SU-DHL-6 (cell line): ENCODE data around the gene CBFA2T3.

ENCODE experiments used
- H2AFZ ChIP-seq: fragments of 200-600 bp; sonication (generic); 2 replicates; pipeline ENCODE4 v1.6.1; 2014; ENCODE audit warnings: low read depth, mild to moderate bottlenecking, moderate library complexity, mixed read lengths, antibody characterized with exemption, low read length; ENCODE audit not compliant: severe bottlenecking
- H3F3A ChIP-seq: fragments of 200-600 bp; shearing (Covaris generic); 2 replicates; pipeline ENCODE4 v1.6.0; 2016; ENCODE audit warnings: antibody characterized with exemption, mild to moderate bottlenecking; ENCODE audit not compliant: insufficient read depth
- H3K27ac ChIP-seq: fragments of 200-600 bp; sonication (generic); 2 replicates; pipeline ENCODE4 v1.5.1; 2016; ENCODE audit warnings: low read depth, mild to moderate bottlenecking, low read length, moderate library complexity, mixed read lengths
- H3K27me3 ChIP-seq: fragments of 200-600 bp; sonication (generic), shearing (Covaris generic); 2 replicates; pipeline ENCODE4 v1.6.0; 2014; ENCODE audit warnings: mild to moderate bottlenecking, low read length
- H3K36me3 ChIP-seq: fragments of 200-600 bp; sonication (generic); 2 replicates; pipeline ENCODE4 v1.6.1; 2014; ENCODE audit warnings: mild to moderate bottlenecking, low read length, mixed read lengths
- H3K4me2 ChIP-seq: fragments of 300-600, 200-600 bp; shearing (Covaris generic), sonication (generic); 2 replicates; pipeline ENCODE4 v1.6.0; 2014; ENCODE audit warnings: low read length, low read depth, mild to moderate bottlenecking; ENCODE audit not compliant: poor library complexity, severe bottlenecking
- H3K4me3 ChIP-seq: fragments of 200-600 bp; sonication (generic); 2 replicates; pipeline ENCODE4 v1.5.1; 2014; ENCODE audit warnings: antibody characterized with exemption, low read length, mild to moderate bottlenecking, mixed read lengths; ENCODE audit not compliant: insufficient read depth, poor library complexity, severe bottlenecking
- H3K79me2 ChIP-seq: fragments of 200-600 bp; sonication (generic); 2 replicates; pipeline ENCODE4 v1.6.1; 2014; ENCODE audit warnings: mild to moderate bottlenecking, low read length, moderate library complexity; ENCODE audit not compliant: insufficient read depth
- H3K9ac ChIP-seq: fragments of 200-600 bp; sonication (generic); 2 replicates; pipeline ENCODE4 v1.7.0; 2014; ENCODE audit warnings: mild to moderate bottlenecking, low read length
- H3K9me2 ChIP-seq: fragments of 200-600 bp; sonication (generic); replicated peaks from 2 replicates; pipeline ENCODE4 v1.6.1; 2014; ENCODE audit warnings: low read length; ENCODE audit not compliant: insufficient read depth
- H3K9me3 ChIP-seq: fragments of 200-600 bp; sonication (generic); 2 replicates; pipeline ENCODE4 v1.6.1; 2014; ENCODE audit warnings: low read length, mixed read lengths; ENCODE audit not compliant: insufficient read depth
- H4K20me1 ChIP-seq: fragments of 200-600 bp; sonication (generic); 2 replicates; pipeline ENCODE4 v1.6.1; 2014; ENCODE audit warnings: low read depth, mild to moderate bottlenecking, antibody characterized with exemption, low read length, moderate library complexity, mixed read lengths
- EZH2phosphoT487 ChIP-seq: fragments of 200-600 bp; sonication (generic), shearing (Covaris generic); conservative IDR thresholded peaks from 2 replicates; pipeline ENCODE4 v1.6.1; 2018; ENCODE audit warnings: mild to moderate bottlenecking, antibody characterized with exemption, low read length, moderate library complexity, mixed read lengths
- TF ChIP-seq, protein P1 (sequence below): fragments of 200-600 bp; sonication (generic); IDR thresholded peaks from one replicate; pipeline ENCODE4 v1.5.1; 2017; ENCODE audit warnings: antibody characterized with exemption, mild to moderate bottlenecking, low read length, moderate library complexity; ENCODE audit not compliant: insufficient read depth, poor library complexity, severe bottlenecking

Gene CBFA2T3

DNA sequence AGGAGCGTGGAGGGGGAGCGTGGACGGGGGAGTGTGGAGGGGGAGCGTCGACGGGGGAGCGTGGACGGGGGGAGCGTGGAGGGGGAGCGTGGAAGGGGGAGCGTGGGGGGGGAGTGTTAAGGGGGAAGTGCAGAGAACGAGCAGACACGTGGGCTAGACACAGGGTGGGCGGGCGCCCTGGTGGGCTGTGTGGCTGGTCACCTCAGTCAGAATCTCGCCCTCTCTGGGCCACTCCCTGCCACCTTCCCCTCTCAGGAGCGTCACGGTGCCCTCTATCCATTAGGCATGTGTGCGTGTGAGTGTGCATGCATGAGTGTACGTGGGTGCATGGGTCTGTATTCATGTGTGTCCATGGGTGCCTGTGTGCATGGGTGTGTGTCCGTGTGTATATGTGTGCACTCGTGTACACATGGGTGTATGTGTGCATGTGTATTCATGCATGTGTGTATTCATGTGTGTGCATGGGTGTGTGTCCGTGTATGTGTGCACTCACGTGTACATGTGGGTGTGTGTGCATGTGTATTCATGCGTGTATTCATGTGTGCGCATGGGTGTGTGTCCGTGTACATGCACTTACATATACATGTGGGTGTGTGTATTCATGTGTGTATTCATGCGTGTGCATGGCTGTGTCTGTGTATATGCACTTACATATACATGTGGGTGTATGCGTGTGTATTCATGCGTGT is 61.2 kb downstream of the CBFA2T3 start:
- H3F3A ChIP-seq: no peaks in the 10 kb centered on the region
- H3K4me3 ChIP-seq: no peak overlapping the region
- H3K9me3 ChIP-seq: no peaks in the 10 kb centered on the region
- H3K27ac ChIP-seq: no peak overlapping the region
- H3K9me2 ChIP-seq: no peaks in the 10 kb centered on the region
- no peak overlapping the region for H3K4me2 ChIP-seq
- no peaks in the 10 kb centered on the region for H3K27me3 ChIP-seq
- no peak overlapping the region for H2AFZ ChIP-seq
- TF ChIP-seq, protein P1, sequence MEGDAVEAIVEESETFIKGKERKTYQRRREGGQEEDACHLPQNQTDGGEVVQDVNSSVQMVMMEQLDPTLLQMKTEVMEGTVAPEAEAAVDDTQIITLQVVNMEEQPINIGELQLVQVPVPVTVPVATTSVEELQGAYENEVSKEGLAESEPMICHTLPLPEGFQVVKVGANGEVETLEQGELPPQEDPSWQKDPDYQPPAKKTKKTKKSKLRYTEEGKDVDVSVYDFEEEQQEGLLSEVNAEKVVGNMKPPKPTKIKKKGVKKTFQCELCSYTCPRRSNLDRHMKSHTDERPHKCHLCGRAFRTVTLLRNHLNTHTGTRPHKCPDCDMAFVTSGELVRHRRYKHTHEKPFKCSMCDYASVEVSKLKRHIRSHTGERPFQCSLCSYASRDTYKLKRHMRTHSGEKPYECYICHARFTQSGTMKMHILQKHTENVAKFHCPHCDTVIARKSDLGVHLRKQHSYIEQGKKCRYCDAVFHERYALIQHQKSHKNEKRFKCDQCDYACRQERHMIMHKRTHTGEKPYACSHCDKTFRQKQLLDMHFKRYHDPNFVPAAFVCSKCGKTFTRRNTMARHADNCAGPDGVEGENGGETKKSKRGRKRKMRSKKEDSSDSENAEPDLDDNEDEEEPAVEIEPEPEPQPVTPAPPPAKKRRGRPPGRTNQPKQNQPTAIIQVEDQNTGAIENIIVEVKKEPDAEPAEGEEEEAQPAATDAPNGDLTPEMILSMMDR: no peak
- no peak for TF ChIP-seq EZH2phosphoT487
- H3K36me3 ChIP-seq: 0 out of 2 replicates have a peak, but pooled peaks cover 5% of the 10 kb centered on the region
- peaks cover 92% of the 10 kb centered on the region for H3K79me2 ChIP-seq
- peaks cover 31% of the 10 kb centered on the region; the same call in 1 of the 2 replicates for H4K20me1 ChIP-seq
- no peak overlapping the region for H3K9ac ChIP-seq

DNA sequence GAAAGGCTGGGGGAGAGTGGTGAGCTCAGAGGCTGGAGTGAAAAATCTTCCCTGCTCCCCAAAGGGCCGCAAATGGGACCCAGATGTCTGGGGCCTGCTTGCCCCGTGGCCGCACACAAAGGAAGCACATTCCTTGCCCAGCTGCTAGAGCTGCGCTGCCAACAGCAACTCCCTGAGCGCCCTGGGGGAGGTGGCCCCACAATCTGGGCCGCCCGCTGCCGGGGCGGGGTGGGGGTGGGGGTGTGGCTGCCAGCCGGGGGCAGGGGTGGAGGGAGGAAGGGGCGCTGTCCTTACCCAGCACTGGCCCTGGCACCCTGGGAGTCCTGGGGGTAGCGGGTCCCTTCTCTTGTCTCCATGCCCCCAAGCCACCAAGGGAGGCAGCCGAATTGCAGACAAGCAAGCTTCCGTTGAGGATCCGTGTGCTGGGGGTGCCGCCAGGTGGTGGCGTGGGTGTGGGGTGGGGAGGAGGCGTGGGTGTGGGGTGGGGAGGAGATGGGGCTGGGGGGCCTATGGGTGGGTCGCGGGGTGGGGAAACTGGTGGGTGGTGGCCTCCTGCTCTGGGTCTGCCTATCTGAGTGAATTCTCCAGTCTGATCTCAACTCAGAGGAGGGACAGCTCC is 62.1 kb downstream of the CBFA2T3 start:
- Histone ChIP-seq H3K79me2 (peaks cover 92% of the 10 kb centered on the region), H3K4me2 (no peak overlapping the region), H3K9me2 (no peaks in the 10 kb centered on the region), H3K36me3 (0 out of 2 replicates have a peak, but pooled peaks cover 5% of the 10 kb centered on the region), H3K27ac (no peak overlapping the region), H3K9ac (no peak overlapping the region), H3K4me3 (no peak overlapping the region), H2AFZ (no peak overlapping the region), H3F3A (no peaks in the 10 kb centered on the region), H3K9me3 (no peaks in the 10 kb centered on the region), H4K20me1 (peaks cover 31% of the 10 kb centered on the region; the same call in 1 of the 2 replicates), H3K27me3 (no peaks in the 10 kb centered on the region)
- TF ChIP-seq, protein P1: no peak
- TF ChIP-seq EZH2phosphoT487: no peak

DNA sequence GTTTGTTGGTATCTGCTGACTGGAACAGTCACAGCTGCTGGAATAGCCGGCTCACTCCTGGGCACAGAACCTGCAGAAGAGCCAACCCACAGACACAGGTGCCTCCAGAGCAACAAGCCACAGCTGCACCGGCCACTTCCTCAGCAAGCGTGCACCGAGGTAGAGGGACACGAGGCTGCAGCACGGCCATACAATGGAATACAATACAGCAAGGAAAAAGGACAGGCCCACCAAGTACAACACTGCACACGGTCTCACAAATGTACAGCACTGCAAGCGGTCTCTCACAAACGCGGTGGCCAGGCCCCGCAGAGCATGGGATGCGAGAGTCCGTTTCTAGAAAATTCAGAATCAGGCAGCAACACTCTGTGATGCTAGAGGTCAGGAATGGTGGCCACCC is 63.1 kb downstream of the CBFA2T3 start:
- peaks cover 92% of the 10 kb centered on the region for H3K79me2 ChIP-seq
- H3K4me2 ChIP-seq: no peak overlapping the region
- TF ChIP-seq EZH2phosphoT487: no peak
- TF ChIP-seq, protein P1: no peak

More for the DNA sequence above, 63.1 kb downstream of the CBFA2T3 start:
- H3K9ac ChIP-seq: no peak overlapping the region
- no peaks in the 10 kb centered on the region for H3K9me3 ChIP-seq
- H2AFZ ChIP-seq: no peak overlapping the region
- 0 out of 2 replicates have a peak, but pooled peaks cover 5% of the 10 kb centered on the region for H3K36me3 ChIP-seq
- no peaks in the 10 kb centered on the region for H3F3A ChIP-seq
- H4K20me1 ChIP-seq: peaks cover 34% of the 10 kb centered on the region; the same call in 1 of the 2 replicates
- no peak overlapping the region for H3K4me3 ChIP-seq
- no peak overlapping the region for H3K27ac ChIP-seq
- H3K27me3 ChIP-seq: no peaks in the 10 kb centered on the region
- H3K9me2 ChIP-seq: no peaks in the 10 kb centered on the region
